Myocyte (in vitro differentiated cells): ENCODE measurements around the gene CT47A7. TPM values are rescaled to one million over a fixed set of nuclear protein-coding genes. Genes with fewer than 3 reads are reported as not detected.
"Not testable (repeated sequence)": the region's sequence is repeated elsewhere in the genome, so short reads cannot be mapped to it uniquely, and the experiment has no call there.

Experiments used
- DNase-seq: peaks from one replicate; pipeline ENCODE4 v3.0.0-alpha.2; 2012; ENCODE audit warnings: low read depth
- polyA plus RNA-seq: library from polyadenylated mRNA; unstranded; fragments of >200 nt; gene quantifications from one replicate; pipeline ENCODE4 v1.2.1, GENCODE V29; 2012; ENCODE audit warnings: missing spikeins
- total RNA-seq: library from RNA; depleted of rRNA; stranded (reverse); fragments of >200 nt; gene quantifications from 2 replicates; pipeline ENCODE4 v1.2.3, GENCODE V29; 2014

CT47A7 gene
- not detected in 2 replicates for total RNA-seq
- not detected for polyA plus RNA-seq

DNA sequence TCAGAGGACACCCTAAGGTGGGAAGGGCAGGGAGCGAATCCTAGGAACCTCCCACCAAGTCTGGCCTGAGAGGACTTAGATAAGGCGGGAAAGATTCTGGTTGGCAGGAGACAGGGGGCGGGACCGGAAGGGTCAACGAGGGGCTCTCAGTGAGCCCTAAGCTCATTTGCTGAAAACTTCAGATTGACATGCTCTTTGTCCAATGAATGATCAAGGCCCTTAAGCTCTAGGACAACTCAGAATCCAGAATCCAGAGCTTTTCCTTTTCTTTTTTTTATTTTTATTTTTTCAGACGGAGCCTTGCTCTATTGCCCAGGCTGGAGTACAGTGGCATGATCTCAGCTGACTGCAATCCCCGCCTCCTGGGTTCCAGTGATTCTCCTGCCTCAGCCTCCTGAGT is at the start of gene CT47A7:
CT47A7 (minus strand) TSS at position 101 of the 400 bp plus-strand sequence. CDS start 255 bp downstream, outside the sequence.
- DNase-seq, result not testable (repeated sequence)

DNA sequence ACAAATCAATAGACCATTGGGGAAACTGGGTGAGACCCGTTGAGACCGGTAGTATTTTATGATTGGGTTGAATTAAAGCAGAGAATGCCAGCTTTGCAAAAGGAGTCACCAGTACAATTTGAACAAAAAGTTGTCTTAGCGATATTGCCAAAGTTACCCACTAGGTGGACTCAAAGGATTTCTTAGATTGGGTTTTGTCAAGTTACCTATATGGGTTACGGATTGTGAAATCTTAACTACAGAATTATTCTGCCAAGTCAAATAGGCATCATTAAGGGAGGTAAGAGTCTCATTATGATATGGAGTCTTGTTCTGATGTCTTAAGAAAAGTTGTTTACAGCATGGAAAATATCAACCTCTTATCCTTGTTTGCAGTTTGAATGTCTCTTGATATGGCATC is 44.2 kb upstream of the CT47A7 start:
- DNase-seq, result no peak

DNA sequence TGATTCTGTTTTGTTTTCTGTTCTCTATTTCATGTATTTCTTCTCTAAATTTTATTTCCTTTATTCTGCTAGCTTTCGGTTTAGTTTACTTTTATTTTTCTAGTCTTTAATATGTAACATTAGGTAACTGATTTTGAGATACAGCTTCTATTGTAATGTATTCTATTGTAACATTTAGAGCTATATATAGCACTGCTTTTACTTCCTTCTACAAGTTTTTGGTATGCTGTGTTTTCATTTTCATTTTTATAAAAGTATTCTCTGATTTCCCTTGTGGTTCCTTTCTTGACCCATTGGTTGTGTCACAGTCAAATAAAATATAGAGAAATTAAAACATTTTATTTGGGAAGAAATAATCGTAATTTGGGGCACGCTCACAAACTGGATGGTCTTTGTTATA is 43.0 kb upstream of the CT47A7 start:
- DNase-seq, result no peak

DNA sequence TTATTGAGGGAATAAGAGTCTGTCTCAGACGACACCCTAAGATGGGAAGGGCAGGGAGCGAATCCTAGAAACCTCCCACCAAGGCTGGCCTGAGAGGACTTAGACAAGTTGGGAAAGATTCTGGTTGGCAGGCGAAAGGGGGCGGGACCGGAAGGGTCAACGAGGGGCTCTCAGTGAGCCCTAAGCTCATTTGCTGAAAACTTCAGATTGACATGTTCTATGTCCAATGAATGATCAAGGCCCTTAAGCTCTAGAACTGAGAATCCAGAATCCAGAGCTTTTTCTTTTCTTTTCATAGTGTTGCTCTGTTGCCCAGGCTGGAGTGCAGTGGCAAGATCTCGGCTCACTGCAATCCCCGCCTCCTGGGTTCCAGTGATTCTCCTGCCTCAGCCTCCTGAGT is 29.3 kb upstream of the CT47A7 start, which contains the start of gene CT47A1:
CT47A1 (minus strand) TSS at position 101 of the 400 bp plus-strand sequence. CDS start 231 bp downstream, outside the sequence.
- not testable (repeated sequence) for DNase-seq

Other genes with a start within 250 kb of the CT47A7 start
- gene CT47B1, start 80.7 kb downstream of the CT47A7 start, total RNA-seq, result not detected in 2 replicates
- gene CT47A11, start 19.4 kb downstream of the CT47A7 start, total RNA-seq, result not detected in 2 replicates
- not detected in 2 replicates for gene CT47A10, start 14.6 kb downstream of the CT47A7 start, total RNA-seq
- gene CT47A9, start 9.7 kb downstream of the CT47A7 start, total RNA-seq, result not detected in 2 replicates
- not detected in 2 replicates for gene CT47A8, start 4.9 kb downstream of the CT47A7 start, total RNA-seq
- not detected in 2 replicates for gene CT47A6, start 4.9 kb upstream of the CT47A7 start, total RNA-seq
- gene CT47A5, start 9.7 kb upstream of the CT47A7 start, total RNA-seq, result not detected in 2 replicates
- not detected in 2 replicates for gene CT47A4, start 14.6 kb upstream of the CT47A7 start, total RNA-seq
- gene CT47A3, start 19.5 kb upstream of the CT47A7 start, total RNA-seq, result not detected in 2 replicates
- not detected in 2 replicates for gene CT47A2, start 24.3 kb upstream of the CT47A7 start, total RNA-seq
- not detected in 2 replicates for gene CT47A1, start 29.2 kb upstream of the CT47A7 start, total RNA-seq
- gene GLUD2, start 91.0 kb upstream of the CT47A7 start, total RNA-seq, result 0.36 and 0.48 TPM in 2 replicates